WTC11 (cell line): ENCODE results near the gene MACROD2. TPM values are rescaled to one million over a fixed set of nuclear protein-coding genes. Genes with fewer than 3 reads are reported as not detected.

Experiments used
- ATAC-seq: fragments of 200-7000 bp; cut with Tn5 transposase; 2 replicates; pipeline ENCODE4 v1.10.0; 2021; ENCODE audit warnings: mild to moderate bottlenecking, moderate library complexity
- CTCF ChIA-PET: fragments of 300-600 bp; sonication (Branson Sonifier 250); formaldehyde crosslinking; loops from one replicate; lab custom pipeline; 2021; ENCODE audit warnings: antibody characterized with exemption; lab: Charles Lee
- POLR2A ChIA-PET: fragments of 350-600 bp; sonication (Branson Sonifier 250); formaldehyde crosslinking; loops from one replicate; lab custom pipeline; 2021; ENCODE audit warnings: antibody characterized with exemption; lab: Charles Lee
- DNase-seq: peaks from one replicate; pipeline ENCODE4 v3.0.0; 2021; ENCODE audit warnings: low spot score
- H3K27ac Mint-ChIP-seq: 2 replicates; pipeline ENCODE4 v1.8.0; 2021; ENCODE audit warnings: mixed read lengths
- H3K27me3 Mint-ChIP-seq: 2 replicates; pipeline ENCODE4 v1.8.0; 2021; ENCODE audit warnings: low read depth, mild to moderate bottlenecking, moderate library complexity, mixed read lengths
- H3K36me3 Mint-ChIP-seq: 2 replicates; pipeline ENCODE4 v1.8.0; 2021; ENCODE audit warnings: mixed read lengths
- H3K4me1 Mint-ChIP-seq: 2 replicates; pipeline ENCODE4 v1.8.0; 2022; ENCODE audit warnings: mixed read lengths
- H3K4me3 Mint-ChIP-seq: 2 replicates; pipeline ENCODE4 v1.8.0; 2021; ENCODE audit warnings: mild to moderate bottlenecking, moderate library complexity, mixed read lengths
- H3K9me3 Mint-ChIP-seq: 2 replicates; pipeline ENCODE4 v1.8.0; 2021; ENCODE audit warnings: mixed read lengths
- CREM ChIP-seq: sonication (generic); formaldehyde crosslinking; IDR thresholded peaks from 2 replicates; pipeline ENCODE4 v1.8.1; 2022; ENCODE audit warnings: mild to moderate bottlenecking, missing genetic modification reagents, moderate library complexity
- FOXK1 ChIP-seq: sonication (generic); formaldehyde crosslinking; IDR thresholded peaks from 2 replicates; pipeline ENCODE4 v1.8.0; 2022; ENCODE audit warnings: mild to moderate bottlenecking, moderate library complexity, missing genetic modification reagents
- NFE2L1 ChIP-seq: sonication (generic); formaldehyde crosslinking; IDR thresholded peaks from 2 replicates; pipeline ENCODE4 v1.8.1; 2023; ENCODE audit warnings: missing genetic modification reagents
- OVOL2 ChIP-seq: fragments of 250-450 bp; sonication (Bioruptor Pico); IDR thresholded peaks from 2 replicates; pipeline ENCODE4 v1.9.0; 2021; ENCODE audit warnings: mild to moderate bottlenecking, borderline replicate concordance
- RELA ChIP-seq: sonication (generic); formaldehyde crosslinking; IDR thresholded peaks from 2 replicates; pipeline ENCODE4 v1.8.1; 2022; ENCODE audit warnings: missing genetic modification reagents, mild to moderate bottlenecking, borderline replicate concordance
- TCF7 ChIP-seq: sonication (generic); formaldehyde crosslinking; IDR thresholded peaks from 2 replicates; pipeline ENCODE4 v1.8.0; 2022; ENCODE audit warnings: mild to moderate bottlenecking, low read depth, missing genetic modification reagents, moderate library complexity
- TEAD1 ChIP-seq: sonication (generic); formaldehyde crosslinking; IDR thresholded peaks from 2 replicates; pipeline ENCODE4 v1.8.0; 2022; ENCODE audit warnings: mild to moderate bottlenecking, missing genetic modification reagents
- ZBTB21 ChIP-seq: sonication (generic); formaldehyde crosslinking; IDR thresholded peaks from 2 replicates; pipeline ENCODE4 v1.8.1; 2023; ENCODE audit warnings: mild to moderate bottlenecking, missing genetic modification reagents, borderline replicate concordance
- ZNF219 ChIP-seq: sonication (generic); formaldehyde crosslinking; IDR thresholded peaks from 2 replicates; pipeline ENCODE4 v1.8.0; 2023; ENCODE audit warnings: missing genetic modification reagents, mild to moderate bottlenecking, borderline replicate concordance
- ZNF423 ChIP-seq: fragments of 250-450 bp; sonication (Bioruptor Pico); IDR thresholded peaks from 2 replicates; pipeline ENCODE4 v2.1.2; 2022; ENCODE audit warnings: mild to moderate bottlenecking, moderate library complexity
- ZNF532 ChIP-seq: fragments of 250-450 bp; sonication (Bioruptor Pico); IDR thresholded peaks from 2 replicates; pipeline ENCODE4 v1.9.0; 2021; ENCODE audit warnings: mild to moderate bottlenecking, borderline replicate concordance
- total RNA-seq: library from RNA; stranded (reverse); gene quantifications from 3 replicates; pipeline ENCODE4 v1.2.3, GENCODE V29; 2021
- TF ChIP-seq, protein P1 (sequence below): fragments of 250-450 bp; sonication (Bioruptor Pico); IDR thresholded peaks from 2 replicates; pipeline ENCODE4 v1.9.0; 2021; ENCODE audit warnings: moderate library complexity, mild to moderate bottlenecking, inconsistent platforms, borderline replicate concordance
- TF ChIP-seq, protein P2 (sequence below): sonication (generic); formaldehyde crosslinking; IDR thresholded peaks from 2 replicates; pipeline ENCODE4 v1.8.1; 2022; ENCODE audit warnings: mild to moderate bottlenecking, missing genetic modification reagents, moderate library complexity, borderline replicate concordance
- TF ChIP-seq, protein P3 (sequence below): sonication (generic); formaldehyde crosslinking; IDR thresholded peaks from 2 replicates; pipeline ENCODE4 v1.8.1; 2023; ENCODE audit warnings: mild to moderate bottlenecking, missing genetic modification reagents, borderline replicate concordance
- TF ChIP-seq, protein P4 (sequence below): sonication (generic); formaldehyde crosslinking; IDR thresholded peaks from 2 replicates; pipeline ENCODE4 v1.8.0; 2022; ENCODE audit warnings: mild to moderate bottlenecking, missing genetic modification reagents
- TF ChIP-seq, protein P5 (sequence below): sonication (generic); formaldehyde crosslinking; IDR thresholded peaks from 2 replicates; pipeline ENCODE4 v1.8.1; 2022; ENCODE audit warnings: low read depth, missing genetic modification reagents, borderline replicate concordance

MACROD2 gene
- total RNA-seq, 1 experiment from 2014 or later = 4.1 TPM

- POLR2A ChIA-PET = no interaction called here
- TF ChIP-seq TEAD1 (no peak), ZNF532 (CRISPR knock-in tag) (no peak), ZNF423 (CRISPR knock-in tag) (no peak), NFE2L1 (CRISPR knock-in tag) (no peak), FOXK1 (CRISPR knock-in tag) (no peak), CREM (CRISPR knock-in tag) (no peak), TCF7 (CRISPR knock-in tag) (no peak), OVOL2 (no peak)
- TF ChIP-seq, protein P1, sequence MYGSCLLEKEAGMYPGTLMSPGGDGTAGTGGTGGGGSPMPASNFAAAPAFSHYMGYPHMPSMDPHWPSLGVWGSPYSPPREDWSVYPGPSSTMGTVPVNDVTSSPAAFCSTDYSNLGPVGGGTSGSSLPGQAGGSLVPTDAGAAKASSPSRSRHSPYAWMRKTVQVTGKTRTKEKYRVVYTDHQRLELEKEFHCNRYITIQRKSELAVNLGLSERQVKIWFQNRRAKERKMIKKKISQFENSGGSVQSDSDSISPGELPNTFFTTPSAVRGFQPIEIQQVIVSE (CRISPR knock-in tag) = no peak
- TF ChIP-seq, protein P2, sequence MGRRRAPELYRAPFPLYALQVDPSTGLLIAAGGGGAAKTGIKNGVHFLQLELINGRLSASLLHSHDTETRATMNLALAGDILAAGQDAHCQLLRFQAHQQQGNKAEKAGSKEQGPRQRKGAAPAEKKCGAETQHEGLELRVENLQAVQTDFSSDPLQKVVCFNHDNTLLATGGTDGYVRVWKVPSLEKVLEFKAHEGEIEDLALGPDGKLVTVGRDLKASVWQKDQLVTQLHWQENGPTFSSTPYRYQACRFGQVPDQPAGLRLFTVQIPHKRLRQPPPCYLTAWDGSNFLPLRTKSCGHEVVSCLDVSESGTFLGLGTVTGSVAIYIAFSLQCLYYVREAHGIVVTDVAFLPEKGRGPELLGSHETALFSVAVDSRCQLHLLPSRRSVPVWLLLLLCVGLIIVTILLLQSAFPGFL (CRISPR knock-in tag) = no peak
- TF ChIP-seq, all 79 proteins: peak for 0
- ATAC-seq = no peak
- H3K4me1 Mint-ChIP-seq = peaks cover 37% of the 10 kb centered on the region
- H3K4me3 Mint-ChIP-seq = no peak overlapping the region
- H3K27me3 Mint-ChIP-seq = no peaks in the 10 kb centered on the region
- H3K27ac Mint-ChIP-seq = no peak overlapping the region
- no peaks in the 10 kb centered on the region for H3K9me3 Mint-ChIP-seq
- CTCF ChIA-PET = no interaction called here
- H3K36me3 Mint-ChIP-seq = no peaks in the 10 kb centered on the region
- DNase-seq = no peak
Observed at GRCh38 chr20:15716256-15716655, 1720.9 kb downstream of the MACROD2 start.

GRCh38 chr20:15726416-15726815, 1731.1 kb downstream of the MACROD2 start:
- ATAC-seq (no peak), DNase-seq (no peak)
- no peaks in the 10 kb centered on the region for H3K27me3 Mint-ChIP-seq
- H3K4me1 Mint-ChIP-seq = no peaks in the 10 kb centered on the region
- ChIA-PET CTCF (no interaction called here), POLR2A (no interaction called here)
- H3K36me3 Mint-ChIP-seq = no peaks in the 10 kb centered on the region; the same call in 1 of the 2 replicates
- H3K4me3 Mint-ChIP-seq = no peak overlapping the region
- no peak overlapping the region for H3K27ac Mint-ChIP-seq
- H3K9me3 Mint-ChIP-seq = peaks cover 21% of the 10 kb centered on the region
- TF ChIP-seq TCF7 (CRISPR knock-in tag) = no peak
- TF ChIP-seq, protein P3, sequence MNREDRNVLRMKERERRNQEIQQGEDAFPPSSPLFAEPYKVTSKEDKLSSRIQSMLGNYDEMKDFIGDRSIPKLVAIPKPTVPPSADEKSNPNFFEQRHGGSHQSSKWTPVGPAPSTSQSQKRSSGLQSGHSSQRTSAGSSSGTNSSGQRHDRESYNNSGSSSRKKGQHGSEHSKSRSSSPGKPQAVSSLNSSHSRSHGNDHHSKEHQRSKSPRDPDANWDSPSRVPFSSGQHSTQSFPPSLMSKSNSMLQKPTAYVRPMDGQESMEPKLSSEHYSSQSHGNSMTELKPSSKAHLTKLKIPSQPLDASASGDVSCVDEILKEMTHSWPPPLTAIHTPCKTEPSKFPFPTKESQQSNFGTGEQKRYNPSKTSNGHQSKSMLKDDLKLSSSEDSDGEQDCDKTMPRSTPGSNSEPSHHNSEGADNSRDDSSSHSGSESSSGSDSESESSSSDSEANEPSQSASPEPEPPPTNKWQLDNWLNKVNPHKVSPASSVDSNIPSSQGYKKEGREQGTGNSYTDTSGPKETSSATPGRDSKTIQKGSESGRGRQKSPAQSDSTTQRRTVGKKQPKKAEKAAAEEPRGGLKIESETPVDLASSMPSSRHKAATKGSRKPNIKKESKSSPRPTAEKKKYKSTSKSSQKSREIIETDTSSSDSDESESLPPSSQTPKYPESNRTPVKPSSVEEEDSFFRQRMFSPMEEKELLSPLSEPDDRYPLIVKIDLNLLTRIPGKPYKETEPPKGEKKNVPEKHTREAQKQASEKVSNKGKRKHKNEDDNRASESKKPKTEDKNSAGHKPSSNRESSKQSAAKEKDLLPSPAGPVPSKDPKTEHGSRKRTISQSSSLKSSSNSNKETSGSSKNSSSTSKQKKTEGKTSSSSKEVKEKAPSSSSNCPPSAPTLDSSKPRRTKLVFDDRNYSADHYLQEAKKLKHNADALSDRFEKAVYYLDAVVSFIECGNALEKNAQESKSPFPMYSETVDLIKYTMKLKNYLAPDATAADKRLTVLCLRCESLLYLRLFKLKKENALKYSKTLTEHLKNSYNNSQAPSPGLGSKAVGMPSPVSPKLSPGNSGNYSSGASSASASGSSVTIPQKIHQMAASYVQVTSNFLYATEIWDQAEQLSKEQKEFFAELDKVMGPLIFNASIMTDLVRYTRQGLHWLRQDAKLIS (CRISPR knock-in tag) = no peak
- TF ChIP-seq RELA = no peak
- no peak for TF ChIP-seq ZNF532 (CRISPR knock-in tag)
- no peak for TF ChIP-seq ZBTB21 (CRISPR knock-in tag)
- TF ChIP-seq, protein P4, sequence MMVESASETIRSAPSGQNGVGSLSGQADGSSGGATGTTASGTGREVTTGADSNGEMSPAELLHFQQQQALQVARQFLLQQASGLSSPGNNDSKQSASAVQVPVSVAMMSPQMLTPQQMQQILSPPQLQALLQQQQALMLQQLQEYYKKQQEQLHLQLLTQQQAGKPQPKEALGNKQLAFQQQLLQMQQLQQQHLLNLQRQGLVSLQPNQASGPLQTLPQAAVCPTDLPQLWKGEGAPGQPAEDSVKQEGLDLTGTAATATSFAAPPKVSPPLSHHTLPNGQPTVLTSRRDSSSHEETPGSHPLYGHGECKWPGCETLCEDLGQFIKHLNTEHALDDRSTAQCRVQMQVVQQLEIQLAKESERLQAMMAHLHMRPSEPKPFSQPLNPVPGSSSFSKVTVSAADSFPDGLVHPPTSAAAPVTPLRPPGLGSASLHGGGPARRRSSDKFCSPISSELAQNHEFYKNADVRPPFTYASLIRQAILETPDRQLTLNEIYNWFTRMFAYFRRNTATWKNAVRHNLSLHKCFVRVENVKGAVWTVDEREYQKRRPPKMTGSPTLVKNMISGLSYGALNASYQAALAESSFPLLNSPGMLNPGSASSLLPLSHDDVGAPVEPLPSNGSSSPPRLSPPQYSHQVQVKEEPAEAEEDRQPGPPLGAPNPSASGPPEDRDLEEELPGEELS = no peak
- TF ChIP-seq ZNF219 (CRISPR knock-in tag) = no peak
- TF ChIP-seq, protein P5, sequence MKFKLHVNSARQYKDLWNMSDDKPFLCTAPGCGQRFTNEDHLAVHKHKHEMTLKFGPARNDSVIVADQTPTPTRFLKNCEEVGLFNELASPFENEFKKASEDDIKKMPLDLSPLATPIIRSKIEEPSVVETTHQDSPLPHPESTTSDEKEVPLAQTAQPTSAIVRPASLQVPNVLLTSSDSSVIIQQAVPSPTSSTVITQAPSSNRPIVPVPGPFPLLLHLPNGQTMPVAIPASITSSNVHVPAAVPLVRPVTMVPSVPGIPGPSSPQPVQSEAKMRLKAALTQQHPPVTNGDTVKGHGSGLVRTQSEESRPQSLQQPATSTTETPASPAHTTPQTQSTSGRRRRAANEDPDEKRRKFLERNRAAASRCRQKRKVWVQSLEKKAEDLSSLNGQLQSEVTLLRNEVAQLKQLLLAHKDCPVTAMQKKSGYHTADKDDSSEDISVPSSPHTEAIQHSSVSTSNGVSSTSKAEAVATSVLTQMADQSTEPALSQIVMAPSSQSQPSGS (CRISPR knock-in tag) = no peak
